ENCODE results near the gene NFAM1. TPM values are rescaled to one million over a fixed set of nuclear protein-coding genes. Genes with fewer than 3 reads are reported as not detected.

Gene NFAM1
- total RNA-seq, 1 donor from 2014 or later = under 0.01 TPM

DNA sequence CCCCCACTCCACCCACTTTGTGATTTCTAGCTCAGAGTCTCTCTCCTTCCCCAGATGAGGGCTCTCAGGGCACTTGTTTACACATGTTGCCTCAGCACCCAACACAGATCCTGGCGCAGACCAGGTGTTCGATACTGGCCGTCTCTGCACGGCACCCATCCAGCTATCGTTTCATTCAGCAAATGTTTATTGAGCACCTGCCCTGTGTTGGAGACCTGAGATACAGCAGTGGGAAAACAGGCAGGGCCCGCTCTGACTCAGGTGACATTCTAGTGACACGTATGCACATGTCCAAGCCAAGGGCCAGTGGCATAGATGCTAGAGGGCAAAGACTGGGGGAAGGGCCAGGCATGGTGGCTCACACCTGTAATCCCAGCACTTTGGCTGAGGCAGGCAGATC is 71.9 kb downstream of the NFAM1 start:
- no peak for DNase-seq (ENCODE audit: low read depth in 2 of 2)

DNA sequence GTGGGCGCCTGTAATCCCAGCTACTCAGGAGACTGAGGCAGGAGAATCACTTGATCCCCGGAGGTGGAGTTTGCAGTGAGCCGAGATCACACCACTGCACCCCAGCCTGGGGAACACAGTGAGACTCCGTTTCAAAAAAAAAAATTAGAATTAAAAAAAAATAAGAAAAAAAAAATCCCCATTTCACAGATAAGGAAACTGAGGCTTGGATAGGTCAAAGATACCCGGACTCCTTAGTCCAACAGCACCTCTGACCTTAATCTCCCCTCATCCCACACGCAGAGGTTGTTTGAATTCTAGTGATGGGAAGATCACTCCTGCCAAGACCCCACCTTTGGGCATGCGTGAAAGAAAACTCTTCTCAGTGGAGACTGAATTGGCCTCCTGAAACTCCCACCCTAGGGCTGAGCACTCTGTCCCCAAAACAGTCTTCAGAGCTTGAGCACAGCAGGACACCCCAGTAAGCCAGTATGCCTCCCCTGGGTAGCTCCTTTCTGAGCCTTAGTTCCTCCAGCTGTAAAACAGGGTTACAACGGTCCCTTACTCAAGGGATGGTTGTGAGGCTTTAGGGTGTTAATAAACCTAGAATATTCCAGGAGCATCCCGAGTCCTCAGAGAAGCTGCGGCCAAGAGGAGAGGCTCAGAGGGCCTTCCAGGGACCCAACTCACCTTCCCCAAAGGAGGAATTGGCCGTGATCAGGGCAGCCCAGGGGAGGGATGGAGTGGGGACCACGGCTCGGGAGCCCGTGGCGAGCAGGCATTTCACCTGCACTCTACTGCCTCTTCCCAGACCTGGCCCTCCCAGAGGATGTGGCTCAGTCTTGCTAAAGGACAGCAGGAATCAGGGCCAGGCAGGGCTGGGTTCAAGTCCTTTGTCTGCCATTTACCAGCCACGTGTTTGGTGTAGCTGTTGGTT is 73.3 kb downstream of the NFAM1 start:
- DNase-seq (ENCODE audit: low read depth in 2 of 2) = no peak

DNA sequence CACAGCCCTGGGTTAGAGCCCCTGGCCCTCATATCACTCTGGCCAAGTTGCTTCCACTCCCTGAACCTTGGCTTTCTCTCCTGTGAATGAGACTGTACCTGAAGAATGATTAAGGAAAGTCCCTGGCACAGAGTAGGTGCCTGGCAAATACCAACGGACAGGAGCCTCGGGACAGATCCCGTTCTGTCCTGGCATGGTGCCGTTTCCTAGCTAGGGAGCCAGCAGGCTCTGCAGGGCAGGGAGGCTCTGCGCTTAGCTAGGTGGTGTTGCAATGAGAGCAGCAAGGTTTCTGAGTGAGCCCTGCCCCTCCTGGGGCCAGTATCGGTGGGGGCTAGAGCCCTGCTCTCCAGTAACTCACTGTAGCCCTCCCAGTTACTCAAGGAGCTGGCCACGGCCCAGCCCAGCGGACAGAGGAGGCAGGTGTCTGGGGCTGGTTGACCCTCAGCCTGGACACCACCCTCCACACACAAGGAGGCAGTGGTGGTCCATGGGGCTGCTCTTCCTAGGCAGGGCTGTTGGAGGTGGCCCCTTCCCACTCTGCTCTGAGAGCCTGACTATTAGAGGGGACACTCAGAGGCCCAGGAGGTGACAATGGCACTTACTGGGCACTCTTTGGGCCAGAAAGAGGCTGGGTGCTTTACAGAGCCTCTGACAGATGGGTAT is 74.4 kb downstream of the NFAM1 start:
- no peak for DNase-seq (ENCODE audit: low read depth in 2 of 2)

DNA sequence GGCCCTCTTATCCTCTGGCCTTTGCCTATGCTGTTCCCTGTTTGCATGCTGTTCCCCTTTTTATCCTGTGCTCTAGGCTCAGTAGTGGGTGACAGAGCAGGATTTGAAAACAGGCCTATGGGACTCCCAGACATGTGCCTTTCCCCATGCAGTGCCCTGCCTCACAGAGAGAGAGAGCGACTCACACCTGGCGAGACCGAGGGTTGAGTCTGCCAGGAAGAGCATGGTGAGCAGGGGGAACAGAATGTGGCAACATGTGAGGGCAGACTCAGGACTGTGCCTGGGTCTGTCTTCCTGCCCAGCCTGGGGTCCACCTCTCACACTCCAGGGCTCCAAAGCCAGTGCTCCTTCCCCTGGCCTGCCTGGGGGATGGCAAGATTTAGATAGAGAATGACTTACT is 75.0 kb downstream of the NFAM1 start:
- DNase-seq (ENCODE audit: low read depth in 2 of 2) = no peak

DNA sequence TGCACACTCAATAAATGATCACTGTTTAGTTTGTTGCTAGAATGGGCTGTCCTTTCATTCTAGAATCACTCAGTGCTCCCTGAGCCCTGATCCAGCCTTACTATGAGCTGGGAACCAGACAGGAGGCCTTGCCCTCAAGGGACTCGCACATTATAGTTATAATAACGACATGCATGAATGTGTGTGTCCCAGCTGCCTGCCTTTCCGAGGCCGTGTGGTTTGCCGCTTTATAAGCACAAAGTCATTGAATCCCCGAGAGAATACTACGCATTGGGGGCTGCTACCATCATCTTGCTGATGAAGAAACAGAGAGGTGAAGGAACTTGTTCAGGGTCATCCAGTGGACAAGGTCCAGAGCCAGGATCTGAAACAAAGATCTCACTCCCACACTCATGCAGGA is 75.7 kb downstream of the NFAM1 start:
- DNase-seq (ENCODE audit: low read depth in 2 of 2) = no peak

DNA sequence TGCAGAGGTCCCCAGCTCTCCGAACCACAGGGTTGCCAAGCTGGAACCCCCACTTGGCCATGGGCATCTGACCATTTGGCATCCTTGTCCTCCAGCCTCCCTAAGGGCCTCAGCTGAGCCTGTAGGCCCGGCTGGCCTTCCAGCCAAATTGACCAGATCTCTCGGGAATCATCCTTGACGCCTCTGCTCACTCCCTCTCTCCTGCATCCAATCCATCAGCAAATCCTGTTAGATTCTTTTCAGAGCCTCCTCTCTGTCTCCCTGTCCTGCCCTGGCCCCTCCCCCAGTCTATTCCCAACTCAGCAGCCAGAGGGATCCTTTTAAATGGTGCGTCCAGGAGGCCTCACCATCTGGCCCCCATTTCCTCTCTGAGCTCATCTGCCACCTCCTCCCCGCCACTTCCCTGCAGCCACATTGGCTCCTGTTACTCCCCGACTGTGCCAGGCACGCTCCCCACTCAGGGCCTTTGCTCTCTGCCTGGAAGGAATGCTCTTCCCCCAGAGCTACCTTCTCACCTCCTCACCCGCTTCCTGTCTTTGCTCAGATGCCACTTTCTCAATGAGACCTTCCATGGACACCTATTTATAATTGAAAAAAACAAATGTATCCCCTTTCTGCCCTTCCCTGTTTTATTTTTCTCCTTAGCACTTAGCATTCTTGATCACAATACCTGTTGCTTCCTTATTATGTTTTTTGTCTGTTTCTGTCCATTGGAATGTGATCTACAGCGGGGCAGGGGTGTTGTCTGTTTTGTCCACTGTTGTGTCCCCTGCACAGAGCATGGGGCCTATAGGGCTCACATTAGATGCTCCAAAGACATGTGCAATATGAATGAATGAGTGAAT is 78.1 kb downstream of the NFAM1 start:
- DNase-seq (ENCODE audit: low read depth in 2 of 2) = no peak

DNA sequence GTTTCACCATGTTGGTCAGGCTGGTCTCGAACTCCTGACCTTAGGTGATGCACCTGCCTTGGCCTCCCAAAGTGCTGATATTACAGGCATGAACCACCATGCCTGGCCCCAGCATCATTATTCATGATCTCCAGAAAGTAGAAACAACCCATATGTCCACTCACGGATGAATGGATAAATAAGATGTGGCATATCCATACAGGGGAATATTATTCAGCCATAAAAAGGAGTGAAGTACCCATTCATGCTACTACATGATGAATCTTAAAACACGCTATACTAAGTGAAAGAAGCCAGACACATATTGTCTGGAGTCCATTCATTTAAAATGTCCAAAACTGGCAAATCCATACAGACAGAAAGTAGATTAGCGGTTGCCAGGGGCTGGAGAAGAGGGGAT is 81.8 kb downstream of the NFAM1 start:
- no peak for DNase-seq (ENCODE audit: low read depth in 2 of 2)

DNA sequence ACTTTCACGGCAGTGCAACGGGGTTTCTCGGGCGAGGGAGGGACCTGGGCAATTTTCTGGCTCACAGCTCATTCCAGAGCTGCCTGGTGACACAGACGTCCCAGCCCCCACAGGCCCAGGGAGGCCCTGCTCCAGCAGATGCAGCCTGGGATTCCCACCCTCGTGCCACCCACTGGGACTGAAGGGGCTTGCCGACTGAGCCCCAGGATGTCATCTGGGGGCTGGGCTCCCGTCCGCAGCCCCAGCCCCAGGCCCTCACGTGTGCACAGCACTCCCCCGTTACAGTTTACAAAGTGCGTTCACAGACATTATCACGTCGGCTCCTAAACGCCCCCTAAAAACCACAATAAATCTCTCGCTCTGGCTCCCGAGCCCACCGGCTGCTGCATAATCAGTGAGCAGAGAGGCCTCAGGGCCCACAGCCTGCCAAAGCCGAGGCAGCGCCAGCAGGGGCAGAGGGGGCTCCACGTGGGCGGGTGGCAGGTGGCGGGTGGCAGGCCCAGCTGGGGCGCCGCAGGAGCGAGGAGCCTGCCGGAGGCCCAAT is 84.8 kb downstream of the NFAM1 start:
- no peak for DNase-seq (ENCODE audit: low read depth in 2 of 2)

DNA sequence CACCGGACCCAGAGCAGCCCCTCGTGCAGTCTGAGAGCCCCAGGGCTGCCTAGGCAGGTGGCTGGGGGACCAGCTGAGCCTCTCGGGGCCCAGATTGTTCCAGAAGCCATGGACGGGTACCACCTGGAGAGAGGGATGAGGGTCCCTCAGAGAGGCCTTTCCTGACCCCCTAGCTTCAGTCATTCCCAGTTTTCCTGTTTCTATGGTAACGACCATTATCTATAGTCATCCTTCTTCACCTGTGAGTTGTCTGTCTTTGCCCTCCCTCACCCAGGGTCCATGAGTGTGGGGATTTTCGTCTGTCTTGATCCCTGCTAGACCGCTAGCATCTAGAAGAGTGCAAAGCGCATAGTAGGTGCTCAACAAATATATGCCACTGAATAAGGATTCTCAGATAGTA is 85.5 kb downstream of the NFAM1 start:
- no peak for DNase-seq (ENCODE audit: low read depth in 2 of 2)

DNA sequence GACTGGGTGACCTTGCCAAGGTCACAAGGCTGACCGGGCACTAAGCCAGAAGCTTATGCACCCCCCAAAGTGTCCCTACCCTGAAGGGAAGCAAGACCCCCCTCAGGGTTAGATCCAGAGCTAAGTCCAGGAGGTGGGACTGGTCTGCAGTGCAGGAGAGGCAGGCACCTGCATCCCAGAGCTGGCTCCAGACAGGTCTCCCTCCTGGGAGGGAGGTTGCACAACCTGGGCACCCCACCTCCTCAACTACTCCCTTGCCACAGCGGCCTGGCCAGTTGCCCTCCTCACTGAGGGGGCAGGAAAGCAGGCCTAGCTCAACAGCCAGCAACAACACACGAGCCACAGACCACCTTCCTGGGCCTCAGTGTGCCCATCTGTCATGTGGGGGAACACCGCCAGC is 86.7 kb downstream of the NFAM1 start:
- no peak for DNase-seq (ENCODE audit: low read depth in 2 of 2)

DNA sequence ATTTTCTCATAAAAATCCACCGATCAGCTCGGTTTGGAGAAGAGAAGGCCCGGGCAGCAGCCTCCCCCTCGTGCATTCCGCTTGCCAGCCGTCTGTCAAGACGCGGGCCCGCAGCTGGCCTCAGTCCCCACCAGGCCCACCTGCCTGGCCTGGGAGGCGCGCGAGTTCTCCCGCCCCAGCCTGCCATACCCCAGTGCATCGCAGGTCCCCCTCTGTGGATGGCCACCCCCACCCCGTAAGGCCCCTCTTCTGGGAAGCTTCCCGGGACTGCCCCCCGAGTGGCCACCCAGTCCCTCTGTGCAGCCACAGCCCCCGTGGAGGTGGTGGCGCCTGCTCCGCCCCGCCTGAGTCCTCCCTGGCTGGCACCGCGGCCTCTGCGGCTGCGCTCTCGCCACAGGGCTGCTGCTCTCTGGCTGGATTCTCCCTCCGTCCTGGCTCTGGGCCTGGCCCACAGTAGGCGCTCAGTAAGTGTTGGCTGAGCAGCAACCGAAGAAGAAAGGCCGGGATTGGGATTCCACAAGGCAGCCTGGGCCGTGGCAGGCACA is 87.8 kb downstream of the NFAM1 start:
- DNase-seq (ENCODE audit: low read depth in 2 of 2) = no peak

DNA sequence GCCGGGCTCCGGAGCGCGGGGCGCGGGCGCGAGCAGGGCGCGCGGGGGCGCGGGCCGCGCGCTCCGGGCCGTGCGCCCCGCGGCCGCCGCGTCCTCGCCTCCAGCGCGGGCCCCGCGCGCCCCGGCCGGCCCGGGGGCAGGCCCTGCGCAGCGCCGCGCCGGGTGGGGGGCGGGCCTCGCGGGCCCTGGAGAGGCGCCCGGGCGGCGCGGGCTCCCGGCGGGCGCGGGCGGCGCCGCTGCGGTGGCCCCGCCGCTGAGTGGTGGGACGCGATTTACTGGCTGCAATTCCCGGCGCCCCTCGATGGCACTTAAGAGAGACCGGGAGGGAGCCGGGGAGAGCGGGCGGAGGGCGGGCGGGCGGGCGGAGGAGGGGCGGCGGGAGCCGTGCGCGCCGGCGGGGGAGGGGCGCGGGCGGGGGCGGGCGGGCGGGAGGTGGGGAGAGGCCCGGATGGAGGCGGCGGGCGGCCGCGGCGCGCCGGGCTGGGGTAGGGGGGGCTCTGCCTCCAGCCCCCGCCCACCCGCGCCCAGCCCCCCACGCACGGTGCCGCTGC is 88.6 kb downstream of the NFAM1 start:
- no peak for DNase-seq (ENCODE audit: low read depth in 2 of 2)

DNA sequence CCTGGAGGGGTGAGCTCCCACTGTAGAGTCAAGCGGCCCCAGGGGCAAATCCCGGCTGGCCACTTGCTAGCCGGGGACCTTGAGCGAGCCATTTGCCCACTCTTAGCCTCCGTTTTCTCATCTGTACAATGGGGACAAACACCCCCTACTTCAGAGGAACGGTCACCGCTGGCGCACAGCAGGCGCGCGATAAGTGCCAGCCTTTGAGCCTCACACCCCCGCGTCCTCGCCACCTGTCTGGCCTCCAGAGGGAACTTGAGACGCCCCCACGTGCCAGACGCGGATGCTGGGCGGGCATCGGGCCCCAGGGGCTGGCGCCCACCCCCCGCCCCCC is 89.1 kb downstream of the NFAM1 start:
- DNase-seq (ENCODE audit: low read depth in 2 of 2) = no peak

DNA sequence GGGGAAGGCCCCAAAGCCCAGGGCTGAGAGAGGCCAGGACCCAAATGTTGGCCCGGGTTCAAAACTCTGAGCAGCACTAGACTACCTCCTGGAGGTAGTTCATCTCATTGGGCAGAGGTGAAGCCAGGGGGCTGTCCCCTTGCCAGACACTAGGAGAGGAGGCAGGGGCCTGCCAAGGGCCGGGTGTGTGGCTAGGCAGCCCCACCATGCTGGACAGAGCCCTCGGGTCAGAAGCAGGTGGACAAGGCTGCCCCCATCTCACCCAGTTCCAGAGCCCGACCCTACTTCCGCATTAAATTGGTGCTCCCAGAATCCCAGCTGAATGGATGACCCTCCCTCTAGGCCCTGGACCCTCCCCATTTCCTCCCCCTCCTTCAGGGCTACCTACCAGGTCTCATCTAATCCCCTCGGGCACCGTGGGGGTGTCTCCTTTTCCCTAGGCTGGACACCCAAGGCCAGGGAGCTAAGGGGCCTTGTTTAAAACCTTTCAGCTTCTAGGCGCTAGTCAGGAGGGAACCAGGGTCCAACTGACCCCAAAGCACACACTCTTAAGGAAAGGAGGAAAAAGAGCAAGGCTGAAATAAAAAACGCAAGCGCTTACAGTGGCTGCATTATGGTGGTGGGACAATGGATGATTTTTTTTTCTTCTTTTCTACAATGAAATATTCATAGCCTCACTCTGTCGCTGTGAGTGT is 89.6 kb downstream of the NFAM1 start:
- DNase-seq (ENCODE audit: low read depth in 2 of 2) = no peak

DNA sequence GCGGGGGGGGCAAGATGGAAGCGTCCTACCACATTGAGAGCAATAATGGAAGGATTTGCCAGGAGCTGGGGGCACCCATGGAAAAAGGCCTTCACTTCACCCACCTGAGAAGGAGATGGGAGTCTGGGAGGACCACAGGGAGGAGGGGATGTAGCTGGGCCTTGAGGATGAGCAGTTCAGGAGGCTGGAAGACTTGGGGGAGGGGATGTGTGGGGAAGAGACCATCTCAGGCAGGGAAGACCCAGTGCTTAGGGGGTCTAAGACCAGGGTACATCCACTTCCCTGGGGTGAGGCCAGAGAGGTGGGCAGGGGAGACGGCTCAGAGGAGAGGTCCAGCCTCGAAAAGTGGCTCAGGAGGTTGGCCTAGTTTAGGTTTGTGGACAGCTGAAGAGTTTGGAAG is 90.4 kb downstream of the NFAM1 start:
- DNase-seq (ENCODE audit: low read depth in 2 of 2) = no peak

DNA sequence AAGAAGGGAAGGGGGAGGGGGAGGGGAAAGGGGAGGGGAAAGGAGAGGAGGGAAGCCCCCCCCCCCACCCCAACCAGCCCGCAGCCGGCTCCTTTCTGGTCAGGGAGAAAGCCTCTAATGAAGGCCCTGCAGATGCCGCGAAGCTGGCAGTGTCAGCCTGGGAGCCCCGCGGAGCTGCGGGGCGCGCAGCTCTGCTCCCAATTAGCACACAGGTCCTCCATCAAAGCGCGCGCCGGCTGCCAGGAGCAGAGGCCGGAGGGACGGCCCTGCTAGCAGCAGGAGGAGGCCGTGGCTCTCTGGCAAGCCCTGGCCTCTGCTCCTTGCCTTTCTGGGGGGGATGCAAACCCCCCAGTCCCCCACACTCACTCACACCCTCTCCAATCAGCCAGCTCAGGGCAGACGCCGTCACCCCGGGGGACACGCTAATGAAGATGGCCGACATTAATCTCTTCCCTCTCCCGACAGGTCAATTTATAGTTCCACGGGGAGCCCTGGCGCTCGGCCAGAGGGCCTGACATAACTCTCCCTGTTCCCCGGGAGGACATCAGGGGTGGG is 91.3 kb downstream of the NFAM1 start:
- DNase-seq (ENCODE audit: low read depth in 2 of 2) = no peak

DNA sequence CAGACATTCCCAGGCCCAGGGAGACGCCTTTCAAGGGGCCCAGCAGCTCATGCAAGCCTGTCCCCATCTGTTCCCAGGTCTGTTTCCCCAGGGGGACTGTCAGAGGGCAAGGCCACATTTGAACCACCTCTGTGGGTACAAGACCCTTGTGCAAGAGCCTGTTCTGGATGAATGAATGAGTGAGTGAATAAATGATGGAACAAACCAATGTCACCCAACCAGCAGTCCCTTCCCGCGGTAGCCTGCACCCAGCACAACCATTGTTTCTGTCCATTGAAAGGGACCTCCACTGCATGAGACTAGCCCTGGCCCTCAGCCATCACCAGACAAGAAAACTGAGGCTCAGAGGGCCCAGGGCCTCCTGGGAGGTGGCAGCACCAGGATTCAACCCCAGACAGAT is 92.1 kb downstream of the NFAM1 start:
- no peak for DNase-seq (ENCODE audit: low read depth in 2 of 2)

DNA sequence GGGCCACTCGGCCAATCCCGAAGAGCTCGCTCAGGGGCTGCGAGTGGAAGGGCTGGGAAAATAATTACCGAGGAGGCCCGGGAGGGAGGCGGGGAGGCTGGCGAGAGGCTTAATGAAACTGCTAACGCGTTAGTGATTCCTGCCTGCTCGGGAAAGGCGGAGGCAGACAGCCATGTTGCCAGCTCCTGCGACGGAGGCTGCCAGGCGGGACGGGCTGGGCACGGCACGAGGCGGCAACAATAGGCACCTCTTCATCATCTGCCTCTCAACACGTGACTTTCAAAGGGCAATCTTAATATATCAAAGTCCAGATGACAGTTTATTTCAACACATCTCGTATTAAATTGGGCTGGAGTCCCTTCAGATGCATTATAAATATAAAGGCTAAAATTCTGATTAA is 93.7 kb downstream of the NFAM1 start:
- no peak for DNase-seq (ENCODE audit: low read depth in 2 of 2)

DNA sequence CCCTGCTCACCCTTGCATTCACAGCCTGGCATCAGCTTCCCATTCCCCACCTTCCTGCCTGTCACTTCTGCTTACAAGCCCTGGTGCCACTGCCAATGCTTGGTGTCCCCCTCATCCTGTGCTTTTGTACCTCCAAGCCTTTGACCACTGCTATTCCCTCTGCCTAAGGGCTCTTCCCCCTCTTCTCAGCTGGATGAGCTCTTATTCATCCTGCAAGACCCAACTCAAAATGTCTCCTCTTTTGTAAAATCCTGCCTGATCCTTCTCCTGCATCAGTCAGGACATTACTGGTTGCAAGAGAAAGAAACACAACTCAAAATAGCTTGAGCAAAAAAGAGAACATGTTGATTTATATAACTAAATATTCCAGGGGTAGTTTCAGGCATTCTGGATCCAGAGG is 94.8 kb downstream of the NFAM1 start:
- no peak for DNase-seq (ENCODE audit: low read depth in 2 of 2)

DNA sequence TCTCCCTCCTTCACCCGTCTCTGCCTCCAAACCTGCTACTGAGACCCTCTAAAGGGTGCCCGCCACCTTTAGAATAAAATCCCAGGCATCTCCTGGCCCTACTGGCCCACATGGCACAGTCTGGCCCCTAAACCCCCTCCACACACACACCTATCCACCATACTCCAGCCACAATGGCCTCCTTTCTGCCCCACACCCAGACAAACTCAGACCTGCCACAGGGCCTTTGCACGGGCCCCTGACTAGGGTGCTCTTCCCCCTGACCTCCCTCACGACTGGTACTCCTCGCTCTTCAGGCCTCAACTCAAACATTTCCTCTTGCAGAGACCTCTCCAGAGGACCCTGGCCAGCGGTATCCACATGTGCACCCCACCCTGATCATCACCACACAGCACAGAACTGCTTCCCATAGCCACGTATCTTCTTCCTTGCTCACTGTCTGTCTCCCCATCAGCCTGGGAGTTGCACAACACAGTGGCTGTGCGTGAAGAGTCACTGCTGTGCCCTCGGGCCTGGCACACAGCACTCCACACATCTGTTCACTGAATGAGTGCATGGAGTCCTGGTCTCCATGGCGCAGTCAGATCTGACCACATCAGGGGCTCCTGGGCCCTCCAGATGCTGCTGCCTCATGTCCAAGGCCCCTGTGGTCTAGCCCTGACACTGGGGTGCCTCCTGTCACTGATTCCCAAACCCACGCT is 95.5 kb downstream of the NFAM1 start:
- DNase-seq (ENCODE audit: low read depth in 2 of 2) = no peak

Measured in dermis microvascular lymphatic vessel endothelial cell (primary cell).